ENCODE results near the gene S100P. TPM values are rescaled to one million over a fixed set of nuclear protein-coding genes. Genes with fewer than 3 reads are reported as not detected.
A peak's percentile ranks its signal among the peaks of the same experiment; 100 is the strongest.

S100P gene
- total and polyA plus RNA-seq, 4 donors, result 0.42 to 3.1 (median 2.3) TPM

DNA sequence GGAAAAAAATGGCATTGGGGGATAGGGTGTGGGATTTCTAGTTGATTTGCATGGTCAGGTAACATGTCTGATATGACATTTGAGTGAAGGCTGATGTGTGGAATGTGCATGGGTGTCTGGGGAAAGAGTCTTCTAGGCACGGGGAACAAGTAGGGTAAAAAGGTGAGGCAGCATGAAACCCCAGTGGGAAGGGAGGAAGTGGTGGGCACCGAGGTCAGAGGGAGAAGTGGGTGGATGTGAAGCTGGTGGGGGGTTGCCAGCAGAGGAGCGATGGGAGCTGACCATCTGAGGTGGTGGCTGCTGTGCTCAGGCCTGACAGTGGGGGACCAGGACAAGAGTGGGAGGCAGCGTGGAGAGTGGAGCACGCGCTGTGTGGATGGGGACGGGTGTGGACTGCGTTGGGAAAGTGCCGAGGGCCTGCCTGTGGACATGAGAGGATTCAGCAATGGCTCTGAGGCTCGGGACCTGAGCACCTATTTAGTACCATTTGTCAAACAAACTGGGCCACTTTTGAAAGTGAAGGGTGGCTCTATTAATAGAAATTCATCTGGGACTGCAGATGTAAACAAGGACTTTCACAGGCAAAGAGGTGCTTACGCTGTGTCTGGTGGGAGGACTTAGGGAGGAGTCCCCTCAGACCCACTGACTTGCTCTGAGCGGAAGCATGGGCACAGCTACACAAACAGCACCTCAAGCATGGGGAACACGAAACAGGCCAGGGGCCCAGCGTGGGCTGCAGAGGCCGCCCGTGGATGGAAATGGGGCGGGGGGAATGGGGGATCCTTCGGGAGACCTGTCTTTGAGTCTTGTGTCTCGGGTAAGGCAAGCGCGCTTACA, 16.7 kb upstream of the S100P start (continued):
- TF ChIP-seq, protein P1, sequence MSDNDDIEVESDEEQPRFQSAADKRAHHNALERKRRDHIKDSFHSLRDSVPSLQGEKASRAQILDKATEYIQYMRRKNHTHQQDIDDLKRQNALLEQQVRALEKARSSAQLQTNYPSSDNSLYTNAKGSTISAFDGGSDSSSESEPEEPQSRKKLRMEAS (IDR thresholded peaks at IDR 0.05), result no peak
- TF ChIP-seq YY1 (IDR thresholded peaks at IDR 0.05) (no peak), EGR1 (IDR thresholded peaks at IDR 0.05; ENCODE audit: low read depth in 2 of 2) (no peak)

DNA sequence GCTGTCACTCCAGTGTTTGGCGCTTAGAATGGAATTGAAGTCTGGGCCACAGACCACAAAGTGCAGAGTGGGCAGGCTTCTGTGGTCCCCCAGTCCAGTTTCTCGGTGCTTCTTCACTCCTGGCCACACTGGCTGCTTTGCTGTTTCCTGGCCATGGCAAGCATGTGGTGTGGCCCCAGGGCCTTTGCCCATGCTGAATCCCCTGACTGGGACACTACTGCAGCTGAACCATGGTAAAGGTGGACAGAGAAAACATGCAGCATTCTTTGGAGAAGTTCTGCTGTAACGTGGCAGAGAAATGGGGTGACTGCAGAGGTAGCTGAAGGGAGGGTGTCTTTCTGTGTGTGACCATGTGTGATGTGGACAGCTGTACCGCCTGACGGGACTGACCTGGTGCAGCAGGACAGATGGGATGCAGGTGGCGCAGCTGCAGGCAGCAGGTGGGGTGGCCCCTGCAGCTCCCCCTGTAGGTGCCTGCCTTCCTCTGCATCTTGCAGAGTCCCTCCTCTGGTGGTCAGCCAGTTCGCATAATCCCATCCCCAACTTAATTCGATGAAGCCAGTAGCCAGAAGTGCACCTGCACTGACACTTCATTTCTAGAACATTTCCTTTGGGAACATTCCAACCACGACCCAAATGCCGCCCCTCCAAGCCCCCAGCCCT, 13.2 kb upstream of the S100P start:
- H3K27me3 ChIP-seq (ENCODE audit: control insufficient read depth in 4 of 4, insufficient read depth in 4 of 4, low read length in 3 of 4), result no peaks in the 10 kb centered on the region
- H3K27ac ChIP-seq (ENCODE audit: low read depth in 1 of 2, low read length in 2 of 2), result no peak overlapping the region
- H3K4me1 ChIP-seq (ENCODE audit: control insufficient read depth in 4 of 4, insufficient read depth in 4 of 4, low read length in 3 of 4), result peaks cover 0 to 22% (median 13%) of the 10 kb centered on the region in 4 donors
- 92% methylated on average over 10 of the region's 10 CpGs for WGBS
- no peak overlapping the region for H3K9ac ChIP-seq (ENCODE audit: low read depth in 1 of 2, low read length in 2 of 2)
- H3K36me3 ChIP-seq (ENCODE audit: control insufficient read depth in 4 of 4, insufficient read depth in 3 of 4, low read depth in 1 of 4, low read length in 3 of 4), result no peaks in the 10 kb centered on the region
- H3K4me3 ChIP-seq (ENCODE audit: low read depth in 1 of 3, low read length in 3 of 3), result no peak overlapping the region
- TF ChIP-seq GABPA (IDR thresholded peaks at IDR 0.05 in 1 of 2, conservative IDR thresholded peaks at IDR 0.05 in 1 of 2) (no peak), HNF4G (IDR thresholded peaks at IDR 0.05) (no peak), YY1 (IDR thresholded peaks at IDR 0.05) (no peak), SP1 (IDR thresholded peaks at IDR 0.05) (no peak), JUND (IDR thresholded peaks at IDR 0.05) (no peak), EGR1 (IDR thresholded peaks at IDR 0.05; ENCODE audit: low read depth in 2 of 2) (no peak), FOXA2 (IDR thresholded peaks at IDR 0.05) (no peak), RXRA (IDR thresholded peaks at IDR 0.05) (no peak), TAF1 (conservative IDR thresholded peaks at IDR 0.05) (no peak)
- TF ChIP-seq, protein P1 (IDR thresholded peaks at IDR 0.05), result no peak
- TF ChIP-seq, protein P2, sequence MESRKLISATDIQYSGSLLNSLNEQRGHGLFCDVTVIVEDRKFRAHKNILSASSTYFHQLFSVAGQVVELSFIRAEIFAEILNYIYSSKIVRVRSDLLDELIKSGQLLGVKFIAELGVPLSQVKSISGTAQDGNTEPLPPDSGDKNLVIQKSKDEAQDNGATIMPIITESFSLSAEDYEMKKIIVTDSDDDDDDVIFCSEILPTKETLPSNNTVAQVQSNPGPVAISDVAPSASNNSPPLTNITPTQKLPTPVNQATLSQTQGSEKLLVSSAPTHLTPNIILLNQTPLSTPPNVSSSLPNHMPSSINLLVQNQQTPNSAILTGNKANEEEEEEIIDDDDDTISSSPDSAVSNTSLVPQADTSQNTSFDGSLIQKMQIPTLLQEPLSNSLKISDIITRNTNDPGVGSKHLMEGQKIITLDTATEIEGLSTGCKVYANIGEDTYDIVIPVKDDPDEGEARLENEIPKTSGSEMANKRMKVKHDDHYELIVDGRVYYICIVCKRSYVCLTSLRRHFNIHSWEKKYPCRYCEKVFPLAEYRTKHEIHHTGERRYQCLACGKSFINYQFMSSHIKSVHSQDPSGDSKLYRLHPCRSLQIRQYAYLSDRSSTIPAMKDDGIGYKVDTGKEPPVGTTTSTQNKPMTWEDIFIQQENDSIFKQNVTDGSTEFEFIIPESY (IDR thresholded peaks at IDR 0.05), result no peak
- TF ChIP-seq, protein P3, sequence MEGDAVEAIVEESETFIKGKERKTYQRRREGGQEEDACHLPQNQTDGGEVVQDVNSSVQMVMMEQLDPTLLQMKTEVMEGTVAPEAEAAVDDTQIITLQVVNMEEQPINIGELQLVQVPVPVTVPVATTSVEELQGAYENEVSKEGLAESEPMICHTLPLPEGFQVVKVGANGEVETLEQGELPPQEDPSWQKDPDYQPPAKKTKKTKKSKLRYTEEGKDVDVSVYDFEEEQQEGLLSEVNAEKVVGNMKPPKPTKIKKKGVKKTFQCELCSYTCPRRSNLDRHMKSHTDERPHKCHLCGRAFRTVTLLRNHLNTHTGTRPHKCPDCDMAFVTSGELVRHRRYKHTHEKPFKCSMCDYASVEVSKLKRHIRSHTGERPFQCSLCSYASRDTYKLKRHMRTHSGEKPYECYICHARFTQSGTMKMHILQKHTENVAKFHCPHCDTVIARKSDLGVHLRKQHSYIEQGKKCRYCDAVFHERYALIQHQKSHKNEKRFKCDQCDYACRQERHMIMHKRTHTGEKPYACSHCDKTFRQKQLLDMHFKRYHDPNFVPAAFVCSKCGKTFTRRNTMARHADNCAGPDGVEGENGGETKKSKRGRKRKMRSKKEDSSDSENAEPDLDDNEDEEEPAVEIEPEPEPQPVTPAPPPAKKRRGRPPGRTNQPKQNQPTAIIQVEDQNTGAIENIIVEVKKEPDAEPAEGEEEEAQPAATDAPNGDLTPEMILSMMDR (IDR thresholded peaks at IDR 0.05; ENCODE audit: low read depth, low read length, missing input control), result no peak
- TF ChIP-seq, protein P4, sequence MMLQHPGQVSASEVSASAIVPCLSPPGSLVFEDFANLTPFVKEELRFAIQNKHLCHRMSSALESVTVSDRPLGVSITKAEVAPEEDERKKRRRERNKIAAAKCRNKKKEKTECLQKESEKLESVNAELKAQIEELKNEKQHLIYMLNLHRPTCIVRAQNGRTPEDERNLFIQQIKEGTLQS (IDR thresholded peaks at IDR 0.05), result no peak
- DNase-seq (ENCODE audit: low spot score), result no peak
- H3K9me3 ChIP-seq (ENCODE audit: control insufficient read depth in 4 of 4, low read length in 3 of 4), result no peaks in the 10 kb centered on the region

DNA sequence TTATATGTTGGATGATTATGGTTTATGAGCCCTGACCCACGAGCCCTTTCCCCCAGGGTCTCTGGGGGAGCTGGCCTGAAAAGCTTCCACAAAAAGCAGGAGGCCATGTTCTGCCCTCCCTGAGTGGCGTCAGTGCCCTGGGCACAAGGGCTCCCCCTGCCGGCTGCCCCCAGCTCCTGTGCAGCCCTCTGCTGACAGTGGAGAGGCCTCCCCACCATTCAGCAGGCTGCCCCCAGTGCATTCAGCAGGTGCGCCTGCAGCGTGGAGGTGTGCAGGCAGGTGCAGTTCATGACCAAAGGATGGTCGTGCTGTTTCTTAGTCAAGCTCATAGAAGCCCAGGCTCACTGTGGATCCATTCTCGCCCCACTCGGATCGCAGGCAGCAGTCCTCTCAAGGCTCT, 12.5 kb upstream of the S100P start:
- Histone ChIP-seq H3K9ac (ENCODE audit: low read depth in 1 of 2, low read length in 2 of 2) (no peak overlapping the region), H3K4me3 (ENCODE audit: low read depth in 1 of 3, low read length in 3 of 3) (no peak overlapping the region), H3K27ac (ENCODE audit: low read depth in 1 of 2, low read length in 2 of 2) (no peak overlapping the region), H3K4me1 (ENCODE audit: control insufficient read depth in 4 of 4, insufficient read depth in 4 of 4, low read length in 3 of 4) (peaks cover 0 to 15% (median 7%) of the 10 kb centered on the region in 4 donors), H3K9me3 (ENCODE audit: control insufficient read depth in 4 of 4, low read length in 3 of 4) (no peaks in the 10 kb centered on the region), H3K27me3 (ENCODE audit: control insufficient read depth in 4 of 4, insufficient read depth in 4 of 4, low read length in 3 of 4) (no peaks in the 10 kb centered on the region), H3K36me3 (ENCODE audit: control insufficient read depth in 4 of 4, insufficient read depth in 3 of 4, low read depth in 1 of 4, low read length in 3 of 4) (no peaks in the 10 kb centered on the region)
- WGBS, result 90% methylated on average over 9 of the region's 9 CpGs
- no peak for DNase-seq (ENCODE audit: low spot score)
- peak in 1 of 2 donors; percentile 23 for TF ChIP-seq RAD21 (IDR thresholded peaks at IDR 0.05)
- TF ChIP-seq HNF4A (conservative IDR thresholded peaks at IDR 0.05), result no peak
- no peak for TF ChIP-seq SP1 (IDR thresholded peaks at IDR 0.05)
- TF ChIP-seq, protein P1 (IDR thresholded peaks at IDR 0.05), result no peak
- TF ChIP-seq, protein P5, sequence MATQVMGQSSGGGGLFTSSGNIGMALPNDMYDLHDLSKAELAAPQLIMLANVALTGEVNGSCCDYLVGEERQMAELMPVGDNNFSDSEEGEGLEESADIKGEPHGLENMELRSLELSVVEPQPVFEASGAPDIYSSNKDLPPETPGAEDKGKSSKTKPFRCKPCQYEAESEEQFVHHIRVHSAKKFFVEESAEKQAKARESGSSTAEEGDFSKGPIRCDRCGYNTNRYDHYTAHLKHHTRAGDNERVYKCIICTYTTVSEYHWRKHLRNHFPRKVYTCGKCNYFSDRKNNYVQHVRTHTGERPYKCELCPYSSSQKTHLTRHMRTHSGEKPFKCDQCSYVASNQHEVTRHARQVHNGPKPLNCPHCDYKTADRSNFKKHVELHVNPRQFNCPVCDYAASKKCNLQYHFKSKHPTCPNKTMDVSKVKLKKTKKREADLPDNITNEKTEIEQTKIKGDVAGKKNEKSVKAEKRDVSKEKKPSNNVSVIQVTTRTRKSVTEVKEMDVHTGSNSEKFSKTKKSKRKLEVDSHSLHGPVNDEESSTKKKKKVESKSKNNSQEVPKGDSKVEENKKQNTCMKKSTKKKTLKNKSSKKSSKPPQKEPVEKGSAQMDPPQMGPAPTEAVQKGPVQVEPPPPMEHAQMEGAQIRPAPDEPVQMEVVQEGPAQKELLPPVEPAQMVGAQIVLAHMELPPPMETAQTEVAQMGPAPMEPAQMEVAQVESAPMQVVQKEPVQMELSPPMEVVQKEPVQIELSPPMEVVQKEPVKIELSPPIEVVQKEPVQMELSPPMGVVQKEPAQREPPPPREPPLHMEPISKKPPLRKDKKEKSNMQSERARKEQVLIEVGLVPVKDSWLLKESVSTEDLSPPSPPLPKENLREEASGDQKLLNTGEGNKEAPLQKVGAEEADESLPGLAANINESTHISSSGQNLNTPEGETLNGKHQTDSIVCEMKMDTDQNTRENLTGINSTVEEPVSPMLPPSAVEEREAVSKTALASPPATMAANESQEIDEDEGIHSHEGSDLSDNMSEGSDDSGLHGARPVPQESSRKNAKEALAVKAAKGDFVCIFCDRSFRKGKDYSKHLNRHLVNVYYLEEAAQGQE (IDR thresholded peaks at IDR 0.05), result no peak
- TF ChIP-seq NR2F2 (IDR thresholded peaks at IDR 0.05), result no peak
- TF ChIP-seq, protein P4 (IDR thresholded peaks at IDR 0.05), result no peak
- TF ChIP-seq TAF1 (conservative IDR thresholded peaks at IDR 0.05), result no peak

All from liver (tissue), 9 donors.